IMR-90 (cell line): ENCODE results near the gene ZMYM2. TPM values are rescaled to one million over a fixed set of nuclear protein-coding genes. Genes with fewer than 3 reads are reported as not detected.

Source experiments
- ATAC-seq: fragments of 200-7000 bp; cut with Tn5 transposase; 2 replicates; pipeline ENCODE4 v1.9.1; 2020; ENCODE audit warnings: low read depth, mild to moderate bottlenecking, moderate library complexity
- BruUV-seq: library from RNA; stranded (reverse); fragments of 400-500 nt; replicated peaks from 2 replicates; lab custom pipeline; 2021; lab: Mats Ljungman, UMichigan
- CTCF ChIA-PET: fragments of 300-600 bp; formaldehyde crosslinking; extraction: SDS; loops from one replicate; lab custom pipeline; 2021; ENCODE audit warnings: antibody characterized with exemption; lab: Yijun Ruan, JAX
- POLR2A ChIA-PET: fragments of 300-600 bp; sonication (Branson Sonifier 250); formaldehyde crosslinking; loops from one replicate; lab custom pipeline; 2022; ENCODE audit warnings: antibody characterized with exemption; ENCODE audit not compliant: unreplicated experiment; lab: Charles Lee
- DNase-seq: peaks from one replicate; pipeline ENCODE4 v3.0.0; 2013
- H2AFZ ChIP-seq: replicated peaks from 2 replicates; pipeline ENCODE3; 2013; ENCODE audit warnings: low read length, mild to moderate bottlenecking; ENCODE audit not compliant: poor library complexity
- H2AK5ac ChIP-seq: 2 replicates; pipeline ENCODE4 v1.6.1; 2013; ENCODE audit warnings: low read depth, low read length, inconsistent platforms
- H2AK9ac ChIP-seq: replicated peaks from 2 replicates; pipeline ENCODE3; 2013; ENCODE audit warnings: mild to moderate bottlenecking, low read depth, low read length, moderate library complexity; ENCODE audit not compliant: poor library complexity
- H2BK120ac ChIP-seq: 2 replicates; pipeline ENCODE4 v1.6.1; 2013; ENCODE audit warnings: low read depth, low read length, inconsistent platforms
- H2BK15ac ChIP-seq: 3 replicates; pipeline ENCODE4 v1.6.1; 2013; ENCODE audit warnings: low read depth, low read length, inconsistent platforms
- H2BK20ac ChIP-seq: 2 replicates; pipeline ENCODE4 v1.6.1; 2013; ENCODE audit warnings: low read depth, mild to moderate bottlenecking, inconsistent platforms, low read length, moderate library complexity
- H2BK5ac ChIP-seq: 2 replicates; pipeline ENCODE4 v1.6.1; 2013; ENCODE audit warnings: mild to moderate bottlenecking, low read depth, low read length, inconsistent platforms; ENCODE audit not compliant: poor library complexity, severe bottlenecking
- H3K14ac ChIP-seq: replicated peaks from 2 replicates; pipeline ENCODE4 v1.6.1; 2013; ENCODE audit warnings: low read depth, low read length, inconsistent platforms
- H3K18ac ChIP-seq: 2 replicates; pipeline ENCODE4 v1.6.1; 2013; ENCODE audit warnings: low read depth, low read length, control low read depth
- H3K23ac ChIP-seq: 2 replicates; pipeline ENCODE4 v1.6.1; 2013; ENCODE audit warnings: low read depth, low read length, inconsistent platforms
- H3K27ac ChIP-seq: 2 replicates; pipeline ENCODE4 v1.5.1; 2013; ENCODE audit warnings: mild to moderate bottlenecking, control low read depth, low read length; ENCODE audit not compliant: insufficient read depth
- H3K27me3 ChIP-seq: 2 replicates; pipeline ENCODE4 v1.6.1; 2013; ENCODE audit warnings: low read length; ENCODE audit not compliant: control insufficient read depth, insufficient read depth
- H3K36me3 ChIP-seq: 2 replicates; pipeline ENCODE4 v1.6.1; 2013; ENCODE audit warnings: low read length, mixed read lengths; ENCODE audit not compliant: control insufficient read depth, insufficient read depth
- H3K4ac ChIP-seq: 2 replicates; pipeline ENCODE4 v1.6.1; 2013; ENCODE audit warnings: low read depth, low read length, inconsistent platforms
- H3K4me1 ChIP-seq: 2 replicates; pipeline ENCODE4 v1.6.1; 2013; ENCODE audit warnings: low read length, mixed read lengths; ENCODE audit not compliant: control insufficient read depth, insufficient read depth
- H3K4me2 ChIP-seq: 2 replicates; pipeline ENCODE4 v1.6.1; 2013; ENCODE audit warnings: low read depth, mild to moderate bottlenecking, control low read depth, low read length, moderate library complexity
- H3K4me3 ChIP-seq: 2 replicates; pipeline ENCODE4 v1.5.1; 2013; ENCODE audit warnings: low read depth, mild to moderate bottlenecking, control low read depth, low read length, moderate library complexity; ENCODE audit not compliant: insufficient read depth
- H3K56ac ChIP-seq: 2 replicates; pipeline ENCODE4 v1.6.1; 2013; ENCODE audit warnings: low read length, inconsistent platforms; ENCODE audit not compliant: insufficient read depth; ENCODE audit errors: extremely low read depth
- H3K79me1 ChIP-seq, 2 experiments: 2 replicates each; pipeline ENCODE4 v1.6.1; 2013; ENCODE audit warnings: low read length in 2 of 2, inconsistent platforms in 1 of 2, low read depth in 1 of 2
- H3K9ac ChIP-seq: 2 replicates; pipeline ENCODE4 v1.6.1; 2013; ENCODE audit warnings: low read depth, low read length, control low read depth
- H3K9me1 ChIP-seq: 2 replicates; pipeline ENCODE4 v1.6.1; 2013; ENCODE audit warnings: low read length, inconsistent platforms; ENCODE audit not compliant: insufficient read depth
- H3K9me3 ChIP-seq: 2 replicates; pipeline ENCODE4 v1.6.1; 2013; ENCODE audit warnings: low read length; ENCODE audit not compliant: control insufficient read depth, insufficient read depth
- H4K20me1 ChIP-seq: 2 replicates; pipeline ENCODE4 v1.6.1; 2013; ENCODE audit warnings: low read length, inconsistent platforms; ENCODE audit not compliant: insufficient read depth
- H4K5ac ChIP-seq: 2 replicates; pipeline ENCODE4 v1.6.1; 2013; ENCODE audit warnings: mild to moderate bottlenecking, low read depth, low read length, control low read depth
- H4K8ac ChIP-seq, 2 experiments: 2 replicates each; pipeline ENCODE4 v1.6.1; 2013; ENCODE audit warnings: low read depth in 2 of 2, low read length in 2 of 2, control low read depth in 1 of 2, inconsistent platforms in 1 of 2
- H4K91ac ChIP-seq: 2 replicates; pipeline ENCODE4 v1.6.1; 2013; ENCODE audit warnings: low read depth, low read length, inconsistent platforms; ENCODE audit not compliant: insufficient read depth
- BHLHE40 ChIP-seq: fragments of 150-350 bp; IDR thresholded peaks from 2 replicates; pipeline ENCODE4 v1.6.1; 2016; ENCODE audit warnings: mild to moderate bottlenecking, low read depth, low read length
- CEBPB ChIP-seq: IDR thresholded peaks from 2 replicates; pipeline ENCODE4 v1.6.1; 2012; ENCODE audit warnings: low read depth, low read length, improper control_type of control experiment
- CHD1 ChIP-seq: IDR thresholded peaks from 2 replicates; pipeline ENCODE4 v1.6.1; 2012; ENCODE audit warnings: low read depth, low read length, improper control_type of control experiment
- CTCF ChIP-seq: conservative IDR thresholded peaks from 2 replicates; pipeline ENCODE4 v1.5.1; 2012; ENCODE audit warnings: mild to moderate bottlenecking, low read depth, low read length, improper control_type of control experiment
- ELK1 ChIP-seq: fragments of 150-350 bp; IDR thresholded peaks from 2 replicates; pipeline ENCODE4 v1.6.1; 2016; ENCODE audit warnings: low read depth, mild to moderate bottlenecking, low read length, moderate library complexity, borderline replicate concordance
- FOS ChIP-seq: fragments of 150-350 bp; IDR thresholded peaks from 2 replicates; pipeline ENCODE4 v1.6.1; 2016; ENCODE audit warnings: low read depth, low read length
- MAFK ChIP-seq: IDR thresholded peaks from 2 replicates; pipeline ENCODE4 v1.6.1; 2012; ENCODE audit warnings: low read depth, low read length, improper control_type of control experiment
- MAZ ChIP-seq: IDR thresholded peaks from 2 replicates; pipeline ENCODE4 v1.6.1; 2012; ENCODE audit warnings: low read depth, mild to moderate bottlenecking, low read length, improper control_type of control experiment, moderate library complexity, borderline replicate concordance
- MXI1 ChIP-seq: IDR thresholded peaks from 2 replicates; pipeline ENCODE4 v1.6.1; 2012; ENCODE audit warnings: low read depth, mild to moderate bottlenecking, low read length, moderate library complexity, borderline replicate concordance
- NFE2L2 ChIP-seq: fragments of 150-350 bp; IDR thresholded peaks from 2 replicates; pipeline ENCODE4 v1.6.1; 2016; ENCODE audit warnings: low read depth, mild to moderate bottlenecking, low read length
- POLR2A ChIP-seq: IDR thresholded peaks from 2 replicates; pipeline ENCODE4 v1.6.1; 2012; ENCODE audit warnings: mild to moderate bottlenecking, low read depth, low read length
- RAD21 ChIP-seq: IDR thresholded peaks from 2 replicates; pipeline ENCODE4 v1.6.1; 2012; ENCODE audit warnings: low read length, improper control_type of control experiment
- RCOR1 ChIP-seq: IDR thresholded peaks from 2 replicates; pipeline ENCODE4 v1.6.1; 2012; ENCODE audit warnings: mild to moderate bottlenecking, low read length, improper control_type of control experiment; ENCODE audit not compliant: insufficient replicate concordance
- RFX5 ChIP-seq: IDR thresholded peaks from 2 replicates; pipeline ENCODE4 v1.8.0; 2012; ENCODE audit warnings: low read depth, mild to moderate bottlenecking, low read length, moderate library complexity
- SMC3 ChIP-seq: fragments of 150-350 bp; IDR thresholded peaks from 2 replicates; pipeline ENCODE4 v1.6.1; 2016; ENCODE audit warnings: low read depth, mild to moderate bottlenecking, antibody characterized with exemption, low read length, moderate library complexity
- USF2 ChIP-seq: fragments of 150-350 bp; IDR thresholded peaks from 2 replicates; pipeline ENCODE4 v1.6.1; 2017; ENCODE audit warnings: mild to moderate bottlenecking, antibody characterized with exemption, low read length, low read depth
- WGBS, 2 experiments: methylation state at CpG; one replicate each; pipeline versions ENCODE4 v1.1.5 to v1.1.7; 2013; ENCODE audit warnings: missing lambda C conversion rate in 2 of 2; ENCODE audit not compliant: insufficient read length in 1 of 2; ENCODE audit errors: extremely low coverage in 2 of 2; 5-methylcytosine and 5-hydroxymethylcytosine counted together
- dilution Hi-C: fragments of 300-500 bp; cut with HindIII; formaldehyde crosslinking; loops from one replicate; pipeline ENCODE4 v1.14.3; 2018; ENCODE audit warnings: low sequenced_read_pairs; ENCODE audit not compliant: unreplicated experiment
- in situ Hi-C: fragments of 300-500 bp; cut with MboI; formaldehyde crosslinking; loops from 3 replicates; pipeline ENCODE4 v1.14.3; 2019; ENCODE audit warnings: low sequenced_read_pairs, inconsistent platforms, mixed read lengths
- intact Hi-C: fragments of 100-400 bp; cut with micrococcal nuclease; formaldehyde crosslinking; loops from 2 replicates; pipeline ENCODE4 v1.10.0; 2022
- polyA plus RNA-seq, 3 experiments: library from polyadenylated mRNA; depleted of rRNA; stranded (reverse); fragments of >200 nt; gene quantifications; 2 replicates each; pipeline ENCODE4 v1.2.3, GENCODE V29; 2012; ENCODE audit warnings: low replicate concordance in 1 of 3
- total RNA-seq: library from RNA; depleted of rRNA; stranded (reverse); fragments of >200 nt; gene quantifications from 2 replicates; pipeline ENCODE4 v1.2.3, GENCODE V29; 2012

Gene ZMYM2
- total and polyA plus RNA-seq, 2 of the 4 experiments (the other 2 are of a cell fraction) = 15.7 to 51.1 TPM

- WGBS, 2 experiments = no CpG with 5 or more reads among the region's 3 CpGs
- Histone ChIP-seq H2BK120ac (no peak overlapping the region), H3K27ac (no peak overlapping the region), H3K27me3 (no peaks in the 10 kb centered on the region), H3K14ac (no peak overlapping the region), H4K5ac (no peak overlapping the region), H3K23ac (no peak overlapping the region), H2AFZ (no peak overlapping the region), H3K4ac (no peak overlapping the region), H4K91ac (no peak overlapping the region), H3K36me3 (peaks cover 27% of the 10 kb centered on the region), H3K9me1 (no peaks in the 10 kb centered on the region), H2BK5ac (no peak overlapping the region), H3K9ac (no peak overlapping the region), H2BK20ac (no peak overlapping the region), H3K4me1 (no peaks in the 10 kb centered on the region), H2AK9ac (no peak overlapping the region), H3K18ac (no peak overlapping the region), H2AK5ac (no peak overlapping the region), H2BK15ac (no peak overlapping the region), H4K20me1 (peaks cover 43% of the 10 kb centered on the region; the same call in 1 of the 2 replicates), H3K79me1 (peaks cover 25 to 45% of the 10 kb centered on the region in 2 experiments), H3K4me2 (no peak overlapping the region), H3K4me3 (no peak overlapping the region), H3K9me3 (no peaks in the 10 kb centered on the region), H4K8ac (no peak overlapping the region), H3K56ac (no peak overlapping the region)
- ChIA-PET CTCF (no interaction called here), POLR2A (no interaction called here)
- in situ Hi-C loops = no loop called here
- TF ChIP-seq CEBPB (no peak), NFE2L2 (no peak), RAD21 (no peak), BHLHE40 (no peak), MXI1 (no peak), POLR2A (no peak), CHD1 (no peak), USF2 (no peak), MAFK (no peak), ELK1 (no peak), RFX5 (no peak), FOS (no peak), SMC3 (no peak), MAZ (no peak), RCOR1 (no peak), CTCF (no peak)
- BruUV-seq = no TSS peak
- ATAC-seq (no peak), DNase-seq (no peak)
- intact Hi-C loops = no loop called here
- dilution Hi-C loops = no loop called here
Measured at GRCh38 chr13:19967621-19968020, 9.1 kb downstream of the ZMYM2 start.
